ENCODE results near the gene GTF2H2.
"Not testable (repeated sequence)": the region's sequence is repeated elsewhere in the genome, so short reads cannot be mapped to it uniquely, and the experiment has no call there.

- not testable (repeated sequence) for TF ChIP-seq CTCF (optimal IDR thresholded peaks at IDR 0.05 in 1 of 3, IDR thresholded peaks at IDR 0.05 in 1 of 3, conservative IDR thresholded peaks at IDR 0.05 in 1 of 3; ENCODE audit: extremely low read depth in 1 of 3, insufficient read depth in 2 of 3, low read length in 3 of 3); EZH2 (IDR thresholded peaks at IDR 0.05; ENCODE audit: low read length)
Measured at GRCh38 chr5:71082898-71083297, 15.4 kb upstream of the GTF2H2 start.

Measured in keratinocyte (primary cell).